Measurements from ENCODE around the gene CCT2.

CCT2 gene

GRCh38 chr12:69642531-69642930, 57.3 kb downstream of the CCT2 start:
- no peak for TF ChIP-seq POLR2A (IDR thresholded peaks at IDR 0.05; ENCODE audit: low read length)
- TF ChIP-seq GATA1 (IDR thresholded peaks at IDR 0.05; ENCODE audit: low read depth, low read length), result no peak
- no peak for DNase-seq

DNA sequence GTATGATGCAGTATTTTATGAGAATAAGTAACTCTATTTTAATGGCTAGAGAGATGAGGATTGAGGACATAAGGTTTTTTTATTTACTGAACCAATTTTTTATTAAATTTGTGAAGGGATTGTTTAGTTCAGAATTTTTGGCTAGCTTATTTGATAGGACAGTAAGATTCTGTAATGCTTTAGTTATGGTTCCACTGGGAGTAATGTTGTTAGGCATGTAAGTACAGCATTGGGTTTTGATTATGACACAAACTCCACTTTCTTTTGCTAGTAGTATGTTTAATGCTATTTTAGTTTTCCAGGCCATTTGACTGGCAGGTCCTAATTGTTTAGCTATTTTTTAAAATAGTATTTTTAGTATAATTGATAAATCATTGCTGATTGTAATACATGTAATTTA, 59.3 kb downstream of the CCT2 start:
- TF ChIP-seq GATA1 (IDR thresholded peaks at IDR 0.05; ENCODE audit: low read depth, low read length) (no peak), POLR2A (IDR thresholded peaks at IDR 0.05; ENCODE audit: low read length) (no peak)
- no peak for DNase-seq

GRCh38 chr12:69645031-69645430, 59.8 kb downstream of the CCT2 start:
- TF ChIP-seq GATA1 (IDR thresholded peaks at IDR 0.05; ENCODE audit: low read depth, low read length), result no peak
- no peak for TF ChIP-seq POLR2A (IDR thresholded peaks at IDR 0.05; ENCODE audit: low read length)
- DNase-seq, result no peak

GRCh38 chr12:69647178-69647577, 61.9 kb downstream of the CCT2 start:
- DNase-seq, result no peak
- no peak for TF ChIP-seq POLR2A (IDR thresholded peaks at IDR 0.05; ENCODE audit: low read length)
- no peak for TF ChIP-seq GATA1 (IDR thresholded peaks at IDR 0.05; ENCODE audit: low read depth, low read length)

DNA sequence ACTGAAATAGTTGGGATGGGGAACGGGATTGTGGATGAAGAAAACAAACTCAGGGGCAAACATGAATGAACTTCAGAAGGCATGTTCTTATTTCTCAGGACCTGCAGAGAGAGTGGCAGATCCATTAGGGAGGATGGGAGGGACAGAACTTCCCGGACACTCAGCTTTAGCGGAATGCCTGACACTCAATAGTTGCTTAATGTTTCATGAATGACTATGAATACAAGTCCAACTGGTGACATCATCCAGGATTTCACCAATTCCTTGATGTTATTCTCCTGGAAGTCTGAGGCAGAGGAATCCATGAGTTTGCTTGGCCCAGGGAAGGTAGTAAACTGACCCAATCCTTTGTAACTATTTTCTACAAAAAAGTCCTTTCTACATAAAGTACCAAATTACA, 63.2 kb downstream of the CCT2 start:
- TF ChIP-seq POLR2A (IDR thresholded peaks at IDR 0.05; ENCODE audit: low read length), result no peak
- TF ChIP-seq GATA1 (IDR thresholded peaks at IDR 0.05; ENCODE audit: low read depth, low read length), result no peak
- DNase-seq, result peak in 1 of 2 experiments; percentile 17

DNA sequence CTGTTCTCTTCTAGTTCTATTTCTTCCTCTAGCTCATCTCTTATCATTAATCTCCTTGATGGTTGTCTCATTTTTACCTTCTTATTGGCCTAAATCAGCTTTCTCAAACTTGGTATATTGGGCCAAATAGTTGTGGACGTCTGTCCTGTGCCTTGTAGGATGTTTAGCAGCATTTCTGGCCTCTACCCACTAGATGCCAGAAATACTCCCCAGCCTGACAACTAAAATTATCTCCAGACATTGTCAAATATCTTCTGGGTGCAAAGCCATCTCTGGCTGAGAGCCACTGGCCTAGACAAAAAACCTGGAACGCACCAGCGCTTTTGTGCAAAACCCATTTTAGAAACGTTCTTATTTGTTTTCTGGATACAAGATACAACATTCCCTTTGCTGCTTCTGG, 64.3 kb downstream of the CCT2 start:
- DNase-seq, result peak; percentile 47 to 69

More for the DNA sequence above, 64.3 kb downstream of the CCT2 start:
- TF ChIP-seq GATA1 (IDR thresholded peaks at IDR 0.05; ENCODE audit: low read depth, low read length) (no peak), POLR2A (IDR thresholded peaks at IDR 0.05; ENCODE audit: low read length) (no peak)

Measured in erythroblast (primary cell).